Sigmoid colon (tissue), 7 donors: ENCODE measurements around the gene MOB3B. TPM values are rescaled to one million over a fixed set of nuclear protein-coding genes. Genes with fewer than 3 reads are reported as not detected.

Source experiments
- DNase-seq: peaks from one replicate; pipeline ENCODE4 v3.0.0-alpha.2; 2019
- H3K27ac ChIP-seq, 4 donors: fragments of 200-600 bp; sonication (generic); one replicate each; pipeline ENCODE4 v1.5.1; 2016 to 2019; ENCODE audit warnings: mild to moderate bottlenecking in 1 of 4
- H3K27me3 ChIP-seq, 3 donors: fragments of 200-600 bp; sonication (generic); one replicate each; pipeline ENCODE4 v1.5.1; 2019; ENCODE audit warnings: mild to moderate bottlenecking in 1 of 3
- H3K36me3 ChIP-seq, 4 donors: fragments of 200-600 bp; sonication (generic); one replicate each; pipeline ENCODE4 v1.5.1; 2016 to 2019
- H3K4me1 ChIP-seq, 4 donors: fragments of 200-600 bp; sonication (generic); one replicate each; pipeline ENCODE4 v1.5.1; 2017 to 2019
- H3K4me3 ChIP-seq, 4 donors: fragments of 200-600 bp; sonication (generic); one replicate each; pipeline ENCODE4 v1.5.1; 2017 to 2019; ENCODE audit warnings: mild to moderate bottlenecking in 2 of 4, moderate library complexity in 1 of 4
- H3K9me3 ChIP-seq, 4 donors: fragments of 200-600 bp in 3 of 4; sonication (generic) in 3 of 4; one replicate each; pipeline versions ENCODE4 v1.5.1 to v1.6.1; 2013 to 2019
- CTCF ChIP-seq, 4 experiments: fragments of 450-650 bp in 3 of 4; fragments of 200-600 bp in 1 of 4; IDR thresholded peaks; one replicate each; pipeline ENCODE4 v1.5.1; 2016 to 2019; ENCODE audit warnings: antibody characterized with exemption in 4 of 4, mild to moderate bottlenecking in 3 of 4, moderate library complexity in 2 of 4
- EP300 ChIP-seq, 4 donors: sonication (generic); formaldehyde crosslinking; IDR thresholded peaks; one replicate each; pipeline ENCODE4 v1.6.1; 2017; ENCODE audit warnings: antibody characterized with exemption in 4 of 4
- POLR2A ChIP-seq, 2 donors: fragments of 450-650 bp; IDR thresholded peaks; one replicate each; pipeline ENCODE4 v1.6.1; 2016; ENCODE audit warnings: antibody characterized with exemption in 2 of 2, mild to moderate bottlenecking in 2 of 2, moderate library complexity in 2 of 2
- POLR2AphosphoS5 ChIP-seq, 4 donors: sonication (generic); formaldehyde crosslinking; IDR thresholded peaks; one replicate each; pipeline ENCODE4 v1.6.1; 2017; ENCODE audit warnings: antibody characterized with exemption in 4 of 4
- WGBS, 2 donors: extraction: QIAGEN DNeasy Blood & Tissue Kit; methylation state at CpG; one replicate each; pipeline ENCODE4 v1.1.7; 2013; 5-methylcytosine and 5-hydroxymethylcytosine counted together
- intact Hi-C: fragments of 100-400 bp; cut with DNase I; formaldehyde crosslinking; loops from one replicate; pipeline ENCODE4 v1.15.1; 2023
- polyA plus RNA-seq, 3 donors: library from polyadenylated mRNA; stranded (reverse); fragments of 200-250 nt; gene quantifications; one replicate each; pipeline ENCODE4 v1.2.3, GENCODE V29; 2013
- total RNA-seq, 4 donors: library from RNA; depleted of rRNA; stranded (reverse); fragments of >200 nt; gene quantifications; one replicate each; pipeline ENCODE4 v1.1.0, GENCODE V29; 2016
- donor health status: healthy with polysubstance abuse.
- donor health status: Bipolar disorder and iron deficiency.
- donor health status: healthy.

MOB3B gene
- total and polyA plus RNA-seq, 7 donors = 6.9 to 23.4 (median 16.1) TPM

GRCh38 chr9:27528076-27528885 lies 1.3 kb downstream of the MOB3B start:
- H3K36me3 ChIP-seq = no peaks in the 10 kb centered on the region
- intact Hi-C loops = loop anchor here (2.0 to 5.0 kb wide), 4 partner anchors 41 to 176 kb away; partner anchors contain the start of gene C9orf72
- H3K27ac ChIP-seq = peak overlapping the region; percentile 84 to 97 (median 94)
- peaks cover 0 to 35% (median 21%) of the 10 kb centered on the region in 4 donors for H3K4me1 ChIP-seq
- no peaks in the 10 kb centered on the region for H3K9me3 ChIP-seq
- no peak for TF ChIP-seq CTCF (IDR thresholded peaks at IDR 0.05)
- peak; percentile 71 to 72 for TF ChIP-seq POLR2A (IDR thresholded peaks at IDR 0.05)
- no peak for TF ChIP-seq EP300 (IDR thresholded peaks at IDR 0.05)
- TF ChIP-seq POLR2AphosphoS5 (IDR thresholded peaks at IDR 0.05) = peak; percentile 78 to 90 (median 86)
- no peaks in the 10 kb centered on the region for H3K27me3 ChIP-seq
- 1 to 2% methylated on average over 44 of the region's 44 CpGs for WGBS, 2 donors
- peak overlapping the region; percentile 65 to 74 (median 68) for H3K4me3 ChIP-seq
- peak; percentile 94 for DNase-seq

GRCh38 chr9:27527702-27528075 lies 1.9 kb downstream of the MOB3B start:
- Histone ChIP-seq H3K27ac (peak overlapping the region; percentile 84 to 97 (median 94)), H3K36me3 (no peaks in the 10 kb centered on the region), H3K4me3 (peak overlapping the region; percentile 65 to 74 (median 68)), H3K4me1 (peaks cover 0 to 32% (median 17%) of the 10 kb centered on the region in 4 donors), H3K9me3 (no peaks in the 10 kb centered on the region), H3K27me3 (no peaks in the 10 kb centered on the region)
- intact Hi-C loops = loop anchor here (2.0 to 5.0 kb wide), 4 partner anchors 40 to 175 kb away; partner anchors contain the start of gene C9orf72
- DNase-seq = no peak
- TF ChIP-seq POLR2AphosphoS5 (IDR thresholded peaks at IDR 0.05) (no peak), EP300 (IDR thresholded peaks at IDR 0.05) (no peak), CTCF (IDR thresholded peaks at IDR 0.05) (no peak), POLR2A (IDR thresholded peaks at IDR 0.05) (no peak)
- 23 to 49% methylated on average over 8 of the region's 8 CpGs for WGBS, 2 donors

GRCh38 chr9:27524236-27524635 lies 5.4 kb downstream of the MOB3B start, which contains the start of gene IFNK:
IFNK (plus strand) TSS chr9:27524290; CDS start chr9:27524337, 47 bp downstream.
- no peak within 1 kb of the TSS for H3K4me3 ChIP-seq
- H3K9me3 ChIP-seq = no peaks in the 10 kb centered on the region
- no peak within 1 kb of the TSS for H3K27ac ChIP-seq
- intact Hi-C loops = no loop called here
- TF ChIP-seq POLR2A (IDR thresholded peaks at IDR 0.05) = no peak
- TF ChIP-seq EP300 (IDR thresholded peaks at IDR 0.05) = no peak
- no peak for TF ChIP-seq CTCF (IDR thresholded peaks at IDR 0.05)
- no peak for TF ChIP-seq POLR2AphosphoS5 (IDR thresholded peaks at IDR 0.05)
- H3K36me3 ChIP-seq = no peaks in the 10 kb centered on the region
- H3K4me1 ChIP-seq = peaks cover 0 to 26% (median 15%) of the 10 kb centered on the region in 4 donors
- no peaks in the 10 kb centered on the region for H3K27me3 ChIP-seq
- 84 to 91% methylated on average over 2 of the region's 2 CpGs for WGBS, 2 donors
- no peak for DNase-seq

GRCh38 chr9:27523141-27523540 lies 6.5 kb downstream of the MOB3B start:
- Histone ChIP-seq H3K36me3 (no peaks in the 10 kb centered on the region), H3K27me3 (no peaks in the 10 kb centered on the region), H3K4me3 (no peak overlapping the region), H3K4me1 (peaks cover 0 to 26% (median 15%) of the 10 kb centered on the region in 4 donors), H3K27ac (no peak overlapping the region), H3K9me3 (no peaks in the 10 kb centered on the region)
- intact Hi-C loops = no loop called here
- TF ChIP-seq POLR2A (IDR thresholded peaks at IDR 0.05) (no peak), POLR2AphosphoS5 (IDR thresholded peaks at IDR 0.05) (no peak), CTCF (IDR thresholded peaks at IDR 0.05) (no peak), EP300 (IDR thresholded peaks at IDR 0.05) (no peak)
- DNase-seq = no peak
